ENCODE results near the gene PHF14.

DNA sequence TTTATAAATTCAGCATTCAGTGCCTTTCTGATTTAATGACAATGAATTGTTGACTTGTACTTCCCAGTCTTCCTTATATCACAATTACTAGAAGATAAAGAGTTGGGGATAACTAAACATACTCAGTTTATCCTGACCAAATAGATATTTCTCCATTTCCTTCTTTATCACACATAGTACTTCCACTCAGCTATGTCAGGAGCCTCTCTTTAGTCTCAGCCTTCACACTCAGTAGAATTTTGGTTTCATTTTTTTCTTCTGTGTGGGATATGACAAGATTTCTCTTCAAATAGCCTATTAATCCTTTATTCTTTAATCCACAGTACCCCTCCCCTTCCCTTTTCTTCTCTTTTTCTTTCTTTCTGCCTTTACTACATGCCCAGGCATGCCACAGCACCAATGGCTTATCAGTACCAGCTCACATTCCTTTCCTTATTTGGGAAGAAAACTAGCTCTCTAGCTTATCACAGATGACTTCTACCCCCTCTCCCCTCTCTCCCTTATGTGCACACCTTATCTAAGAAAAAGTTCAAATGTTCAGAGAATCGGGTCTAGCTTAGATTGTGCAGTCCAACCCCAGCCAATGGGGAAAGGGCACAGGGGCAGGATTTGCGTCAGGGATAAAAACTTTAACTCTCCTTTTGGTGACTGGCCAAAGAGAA lies 109.0 kb downstream of the PHF14 start:
- TF ChIP-seq CTCF (IDR thresholded peaks at IDR 0.05), result no peak
- TF ChIP-seq POLR2A (IDR thresholded peaks at IDR 0.05), result no peak
